NCI-H774 (cell line): ENCODE measurements around the gene OSBPL10.
"Not testable (repeated sequence)": the region's sequence is repeated elsewhere in the genome, so short reads cannot be mapped to it uniquely, and the experiment has no call there.

Experiments used
- DNase-seq: peaks from one replicate; lab custom pipeline; 2025; lab: John Stamatoyannopoulos, UW

Gene OSBPL10

DNA sequence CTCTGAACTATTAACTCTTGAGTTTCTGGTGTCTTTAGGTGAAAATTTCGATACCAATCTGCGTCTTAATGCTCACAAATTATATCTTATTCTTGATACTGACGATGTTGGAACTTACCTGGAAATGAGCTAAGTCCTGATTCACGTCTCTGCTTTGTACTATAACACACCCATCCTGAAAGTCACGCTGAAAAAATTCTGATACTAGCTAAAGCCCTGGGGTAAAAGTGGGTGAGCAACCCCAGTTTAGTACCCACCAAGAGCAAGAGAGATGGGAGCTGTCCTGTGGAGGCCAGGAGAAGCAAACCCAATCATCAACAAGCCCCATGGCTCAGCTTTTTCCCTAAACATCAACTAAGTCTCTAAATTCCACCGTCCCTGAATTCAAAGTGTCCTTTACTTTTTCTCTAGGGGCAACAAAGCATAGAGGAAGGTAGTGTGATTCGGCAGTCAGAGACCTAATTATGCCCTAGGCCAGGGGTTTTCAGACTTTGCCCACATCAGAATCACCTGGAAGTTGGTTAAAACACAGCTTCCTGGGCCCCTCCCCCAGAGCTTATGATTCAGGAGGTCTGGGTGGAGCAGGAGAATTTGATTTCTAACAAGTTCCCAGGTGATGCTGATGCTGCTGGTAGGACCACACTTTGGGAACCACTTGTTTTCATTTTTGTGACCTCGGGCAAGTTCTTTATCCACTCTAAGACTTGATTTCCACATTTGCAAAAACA, 90.2 kb downstream of the OSBPL10 start:
- no peak for DNase-seq

DNA sequence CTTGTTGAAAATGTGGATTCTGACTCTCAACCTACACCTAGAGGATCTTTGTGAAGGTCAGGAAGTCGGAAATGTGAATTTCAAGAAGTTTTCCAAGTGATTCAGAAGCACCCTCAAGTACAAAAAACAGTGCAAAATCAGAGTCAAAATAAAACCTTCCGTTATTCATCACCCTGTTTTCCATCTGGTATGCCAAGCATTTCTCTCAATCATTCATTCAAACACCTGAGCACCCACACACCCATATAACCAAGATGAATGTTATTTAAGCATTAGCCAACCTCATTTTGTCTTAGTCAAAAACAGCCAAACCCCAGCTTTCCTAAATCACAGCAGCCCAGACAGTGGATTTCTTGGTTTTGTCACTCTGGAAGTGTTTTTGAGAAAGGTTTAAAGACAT, 91.1 kb downstream of the OSBPL10 start:
- no peak for DNase-seq

DNA sequence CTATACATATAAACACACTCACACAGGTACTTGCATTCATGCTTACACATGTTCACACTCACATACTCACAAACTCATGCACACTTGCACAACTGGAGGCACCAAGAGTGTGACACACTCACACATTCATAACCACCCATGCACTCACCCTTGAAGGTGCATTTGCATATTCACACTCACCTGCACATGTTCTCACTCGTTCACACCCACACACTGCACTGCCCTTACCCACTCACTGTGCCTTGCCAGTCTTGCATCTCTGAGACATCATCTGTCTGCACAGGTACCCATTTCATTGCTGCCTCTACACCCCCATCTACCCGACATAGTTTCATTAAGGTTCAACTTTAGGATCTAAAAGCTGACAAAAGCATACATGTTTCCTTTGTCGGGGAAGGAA, 95.8 kb downstream of the OSBPL10 start:
- no peak for DNase-seq

DNA sequence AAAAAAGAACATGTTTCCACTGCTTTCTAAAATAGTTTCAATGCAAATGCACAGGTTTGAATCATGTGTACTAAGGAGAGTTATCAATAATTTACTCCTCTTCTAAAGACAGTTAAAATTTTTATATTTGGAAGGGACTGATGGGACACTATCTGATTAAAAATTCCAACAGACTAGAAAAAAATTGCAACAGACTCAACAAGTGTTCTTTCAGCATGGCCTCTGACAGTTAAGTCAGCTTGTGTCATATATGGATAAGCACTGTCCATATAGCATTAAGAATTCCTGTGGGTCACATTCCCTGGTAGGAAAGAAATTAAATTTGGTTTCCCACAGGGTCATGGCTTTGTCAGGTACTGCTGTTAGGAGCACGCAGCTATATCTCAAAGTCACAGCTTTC, 96.8 kb downstream of the OSBPL10 start:
- DNase-seq = no peak

DNA sequence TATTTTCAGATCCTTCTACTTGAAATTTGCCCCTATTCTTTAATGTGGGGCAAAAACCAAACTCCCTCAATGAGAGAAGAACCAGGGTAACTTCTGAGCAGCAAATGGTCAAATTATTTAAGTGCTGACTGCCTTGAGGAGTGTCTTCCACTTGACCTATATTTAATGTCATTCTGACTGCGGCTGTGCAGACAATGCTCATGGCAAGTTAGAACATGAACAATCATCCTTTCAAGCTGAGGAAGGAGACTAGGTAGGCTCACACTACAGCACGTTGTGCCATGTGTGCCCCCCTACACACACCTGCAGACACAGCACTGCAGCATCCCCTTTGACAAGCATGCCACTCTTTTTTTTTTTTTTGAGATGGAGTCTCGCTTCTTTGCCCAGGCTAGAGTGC, 98.2 kb downstream of the OSBPL10 start:
- no peak for DNase-seq

DNA sequence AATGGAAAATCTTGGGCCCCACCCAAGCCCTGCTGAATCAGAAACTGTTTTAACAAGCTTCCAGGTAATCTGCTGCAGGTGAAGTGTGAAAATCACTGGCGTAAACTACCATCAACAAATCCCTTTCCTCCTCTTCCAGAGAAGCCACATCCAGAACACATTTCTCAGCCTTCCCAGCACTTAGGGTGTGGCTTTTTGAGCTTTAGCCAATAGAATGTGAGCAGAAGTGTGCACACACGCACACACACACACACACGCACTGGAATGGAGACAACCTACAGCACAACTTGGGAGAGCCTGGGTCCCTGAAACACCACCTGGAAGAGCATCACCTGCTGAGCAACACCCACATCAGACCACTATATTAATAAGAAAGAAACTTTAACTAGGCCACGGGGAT, 98.6 kb downstream of the OSBPL10 start:
- no peak for DNase-seq

DNA sequence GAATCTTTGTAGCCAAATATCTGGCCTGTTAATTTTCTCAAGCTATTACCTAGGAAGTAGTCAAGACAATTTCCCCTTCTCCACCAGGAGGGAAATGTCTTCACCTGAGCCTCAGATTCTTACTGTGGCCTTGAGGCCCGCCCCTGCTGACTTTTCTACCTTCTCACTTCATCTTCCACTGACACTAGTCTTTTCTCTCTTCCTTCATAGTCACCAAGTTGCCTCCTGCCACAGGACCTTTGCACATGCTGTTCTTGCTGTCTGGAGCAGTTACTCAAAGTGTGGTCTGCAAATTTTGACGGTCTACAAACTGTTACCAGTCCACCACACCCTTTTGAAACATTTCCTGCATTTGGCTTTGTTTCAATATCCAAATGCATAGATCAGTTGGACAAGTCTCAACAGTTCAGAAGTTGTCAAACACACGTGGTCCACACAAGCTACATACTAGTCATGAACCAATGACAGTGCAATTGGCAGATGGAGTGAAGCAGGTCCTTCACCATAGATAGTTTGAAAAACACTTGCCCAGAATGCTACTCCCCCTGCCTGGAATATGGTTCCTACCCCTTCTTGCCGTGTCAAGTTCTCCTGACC, 100.5 kb downstream of the OSBPL10 start:
- DNase-seq = no peak

DNA sequence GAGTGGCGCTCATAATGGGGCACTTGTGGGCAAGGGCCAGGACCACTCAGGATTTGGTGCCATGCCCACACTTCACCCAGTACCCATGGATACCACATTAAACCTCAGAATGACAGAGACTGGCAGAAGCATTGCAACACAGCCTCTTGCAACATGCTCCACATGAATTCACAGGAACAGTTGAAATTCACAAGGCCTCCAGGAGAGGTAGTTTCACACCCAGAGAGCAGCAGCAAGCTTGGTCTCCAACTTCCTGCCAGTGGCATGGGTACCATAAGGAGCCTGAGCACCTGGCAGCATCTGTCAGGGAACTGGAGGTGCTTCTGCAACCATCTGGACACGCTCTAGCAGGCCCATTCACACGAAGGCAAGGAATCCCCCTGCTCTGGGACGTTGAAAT, 101.0 kb downstream of the OSBPL10 start:
- no peak for DNase-seq

DNA sequence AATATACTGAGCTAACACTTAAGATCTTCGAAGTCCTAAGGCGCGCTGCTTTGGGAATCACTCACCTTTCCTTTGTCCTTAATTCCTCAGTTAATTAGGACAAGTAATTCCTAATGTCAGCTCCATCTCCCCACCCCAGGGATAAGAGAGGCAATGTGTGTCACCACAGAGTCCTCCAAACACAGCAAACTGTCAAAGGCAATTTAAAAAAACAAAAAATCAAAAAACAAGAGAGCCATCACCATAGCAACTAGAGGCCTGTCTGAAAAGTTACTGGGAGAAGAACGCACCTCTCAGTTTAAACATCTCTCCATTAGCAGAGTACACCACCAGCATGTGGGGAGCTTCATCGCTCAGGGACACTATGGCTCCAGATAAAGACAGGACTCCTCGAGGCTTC, 101.7 kb downstream of the OSBPL10 start:
- no peak for DNase-seq

DNA sequence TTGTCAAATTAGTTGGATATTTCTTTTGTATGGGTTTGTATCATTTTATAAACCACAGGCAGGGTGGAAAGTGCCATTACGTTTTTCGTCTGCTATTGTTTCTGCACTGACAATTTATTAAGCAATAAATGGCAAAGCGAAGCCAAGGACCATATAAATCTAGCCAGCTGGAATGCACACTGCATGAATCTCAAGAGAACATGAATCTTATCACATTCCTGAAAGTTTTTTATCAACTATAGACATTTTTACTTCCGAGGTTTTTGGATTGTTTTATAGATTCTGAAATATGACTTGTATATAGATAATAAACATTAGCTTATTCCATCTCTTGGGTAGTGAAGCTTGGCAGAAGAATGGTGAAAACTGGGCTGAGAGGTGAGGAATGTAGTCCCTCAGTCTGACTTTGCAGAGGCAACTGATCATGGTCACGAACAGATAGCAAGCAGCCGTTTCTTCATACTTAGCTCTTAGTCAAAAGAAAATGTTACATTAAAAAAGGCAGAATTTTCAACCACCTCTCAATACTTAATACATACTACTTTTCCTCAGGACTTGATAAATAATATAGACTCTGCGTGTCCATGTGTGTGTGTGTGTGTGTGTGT, 102.7 kb downstream of the OSBPL10 start:
- DNase-seq = no peak

DNA sequence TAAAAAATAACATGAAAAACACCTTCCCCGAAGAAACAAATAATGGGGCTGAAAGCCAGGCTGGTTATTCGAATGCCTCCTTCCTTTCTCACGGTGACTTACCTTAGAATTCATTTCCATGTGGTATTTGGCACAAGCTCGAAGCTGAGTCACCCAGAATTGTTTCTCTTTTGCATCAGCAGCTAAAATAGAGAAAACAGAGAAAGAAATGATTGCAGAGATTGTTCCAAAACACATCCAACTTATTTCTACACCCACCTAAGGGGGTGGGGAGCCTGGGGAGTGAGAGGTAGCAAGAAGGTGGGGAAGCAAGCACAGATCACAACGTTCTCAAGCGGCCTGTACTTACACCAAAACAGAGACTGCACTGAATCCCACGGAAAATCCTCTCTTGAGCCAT, 104.7 kb downstream of the OSBPL10 start:
- no peak for DNase-seq

DNA sequence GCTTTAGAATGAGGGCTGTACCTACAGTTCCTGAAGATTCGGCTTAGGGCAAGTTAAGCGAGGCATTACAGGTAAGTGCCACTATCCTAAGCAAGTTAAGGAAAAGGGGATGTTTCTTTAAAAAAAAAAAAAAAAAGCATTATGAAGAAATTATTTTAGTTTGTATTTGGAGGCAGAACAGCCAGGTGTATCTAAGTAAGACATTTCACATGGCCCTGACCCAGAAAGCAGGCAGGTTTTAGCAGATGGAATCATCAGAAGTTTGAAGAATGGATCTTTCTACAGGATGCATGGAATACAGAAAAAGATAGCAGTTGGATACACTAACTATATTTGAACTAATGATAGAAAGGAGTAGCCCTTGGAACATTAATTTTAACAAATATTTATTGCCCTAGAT, 105.6 kb downstream of the OSBPL10 start:
- no peak for DNase-seq

DNA sequence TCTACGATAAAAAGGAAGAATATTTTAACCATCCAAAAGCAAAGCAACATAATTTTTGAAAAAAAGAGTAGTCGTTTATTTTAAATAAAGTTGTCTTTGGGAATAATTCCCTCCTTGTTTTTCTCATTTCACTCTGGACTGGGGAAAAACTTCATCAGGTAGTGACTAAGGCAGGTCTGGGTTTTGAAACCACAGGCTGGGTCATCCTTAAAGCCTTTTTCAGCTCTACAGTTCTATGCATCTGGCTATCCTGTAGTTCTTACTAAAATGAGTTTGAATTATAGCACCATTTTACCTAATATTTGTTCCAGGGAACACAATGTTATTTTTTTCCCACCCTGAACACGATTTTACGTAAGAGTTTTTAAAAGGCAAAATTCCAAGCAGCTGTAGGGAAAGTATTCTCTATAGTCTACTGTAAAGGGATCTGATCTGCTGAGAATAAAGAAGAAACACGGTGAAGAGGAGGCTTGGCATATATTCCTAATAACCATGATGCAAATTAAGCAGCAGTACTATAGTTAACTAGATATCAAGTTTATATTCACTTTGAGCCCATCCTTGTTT, 107.7 kb downstream of the OSBPL10 start:
- DNase-seq = no peak

DNA sequence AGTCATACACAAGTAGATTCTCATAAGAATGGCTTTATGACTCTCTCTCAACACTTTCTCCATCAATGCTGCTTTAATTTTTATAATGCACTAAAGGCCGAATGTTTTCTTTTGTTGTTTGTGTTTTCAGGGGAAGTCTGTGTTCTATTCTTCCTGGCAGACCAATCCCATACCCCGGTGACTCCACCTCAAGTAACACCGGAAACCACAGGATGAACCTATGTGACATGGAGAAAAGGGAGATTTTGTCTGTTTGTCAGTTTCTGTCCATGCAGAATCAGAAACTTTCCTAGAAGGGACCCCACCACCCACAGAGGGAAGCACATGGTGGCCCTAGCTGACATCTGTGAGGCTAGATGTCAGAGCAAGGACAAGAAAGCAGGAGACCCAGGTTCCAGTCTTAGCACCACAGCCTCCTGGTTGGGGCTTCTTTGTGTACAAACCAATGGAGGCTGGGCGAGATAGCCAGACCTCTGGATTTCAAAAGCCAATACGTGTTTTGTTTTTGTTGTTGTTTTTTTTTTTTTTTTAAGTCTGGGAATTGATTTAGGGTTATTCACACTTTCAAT, 109.0 kb downstream of the OSBPL10 start:
- no peak for DNase-seq

DNA sequence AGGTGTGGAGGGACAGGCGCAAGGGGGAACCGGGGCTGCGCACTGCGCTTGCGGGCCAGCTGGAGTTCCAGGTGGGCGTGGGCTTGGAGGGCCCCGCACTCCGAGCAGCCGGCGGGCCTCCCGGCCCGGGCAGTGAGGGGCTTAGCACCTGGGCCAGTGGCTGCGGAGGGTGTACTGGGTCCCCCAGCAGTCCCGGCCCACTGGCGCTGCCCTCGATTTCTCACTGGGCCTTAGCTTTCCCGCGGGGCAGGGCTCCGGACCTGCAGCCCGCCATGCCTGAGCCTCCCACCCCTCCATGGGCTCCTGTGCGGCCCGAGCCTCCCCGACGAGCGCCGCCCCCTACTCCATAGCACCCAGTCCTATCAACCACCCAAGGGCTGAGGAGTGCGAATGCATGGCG, 111.0 kb downstream of the OSBPL10 start:
- not testable (repeated sequence) for DNase-seq

DNA sequence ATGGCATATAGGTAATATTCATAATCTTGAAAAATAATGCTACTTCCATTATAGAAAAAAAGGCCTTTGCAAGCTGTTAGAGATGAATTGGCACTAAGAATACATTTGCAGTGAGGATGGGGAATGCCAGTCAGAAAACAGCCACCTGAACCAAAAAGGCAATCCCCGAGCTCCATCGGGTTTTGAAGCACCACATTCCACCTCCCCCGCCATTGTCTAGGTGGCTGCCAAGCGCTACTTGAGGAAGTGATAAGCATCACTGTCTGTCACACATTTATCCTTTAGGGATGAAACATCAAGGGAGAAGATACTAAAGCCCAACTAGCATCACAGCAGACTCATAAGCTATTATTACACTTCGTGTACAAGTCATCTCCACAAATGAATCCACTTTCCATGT, 112.8 kb downstream of the OSBPL10 start:
- DNase-seq = no peak

DNA sequence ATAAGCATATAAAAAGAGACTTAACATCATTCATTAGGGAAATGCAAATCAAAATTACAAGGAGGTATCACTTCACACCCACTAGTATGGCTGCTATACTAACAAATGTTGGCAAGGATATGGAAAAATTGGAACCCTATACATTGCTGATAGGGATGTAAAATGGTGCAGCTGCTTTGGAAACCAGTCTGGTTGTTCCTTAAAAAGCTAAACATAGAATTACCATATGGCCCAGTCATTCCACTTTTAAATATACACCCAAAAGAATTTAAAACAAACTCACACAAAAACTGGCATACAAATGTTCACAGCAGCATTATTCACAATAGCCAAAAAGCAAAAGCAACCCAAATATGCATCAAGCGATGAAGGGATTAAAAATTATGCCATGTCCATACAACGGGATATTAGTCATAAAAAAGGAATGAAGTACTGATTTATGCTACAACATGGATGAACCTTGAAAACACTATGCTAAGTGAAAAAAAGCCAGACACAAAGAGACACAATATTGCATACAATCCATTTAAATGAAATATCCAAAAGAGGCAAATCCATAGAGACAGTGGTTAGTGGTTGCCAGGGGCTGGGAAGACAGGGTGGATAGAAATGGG, 118.3 kb downstream of the OSBPL10 start:
- DNase-seq = no peak

DNA sequence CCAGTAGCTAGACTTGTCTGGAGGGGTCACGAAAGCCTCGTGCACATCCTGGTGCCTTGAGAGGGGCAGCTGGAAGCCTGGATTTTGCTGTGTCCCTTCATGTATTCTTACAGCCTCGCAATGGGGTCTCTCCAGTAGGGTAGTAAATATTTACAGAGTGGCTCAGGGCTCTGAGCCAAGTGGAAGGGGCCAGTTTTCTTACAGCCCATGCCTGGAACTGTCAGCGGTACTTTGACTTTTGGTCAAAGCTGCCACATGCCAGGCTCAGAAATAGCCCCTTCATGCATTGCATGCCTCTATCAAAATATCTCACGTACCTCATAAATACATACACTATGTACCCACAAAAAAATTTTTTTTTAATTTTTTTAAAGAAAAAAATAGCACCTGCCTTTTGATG, 119.2 kb downstream of the OSBPL10 start:
- no peak for DNase-seq

DNA sequence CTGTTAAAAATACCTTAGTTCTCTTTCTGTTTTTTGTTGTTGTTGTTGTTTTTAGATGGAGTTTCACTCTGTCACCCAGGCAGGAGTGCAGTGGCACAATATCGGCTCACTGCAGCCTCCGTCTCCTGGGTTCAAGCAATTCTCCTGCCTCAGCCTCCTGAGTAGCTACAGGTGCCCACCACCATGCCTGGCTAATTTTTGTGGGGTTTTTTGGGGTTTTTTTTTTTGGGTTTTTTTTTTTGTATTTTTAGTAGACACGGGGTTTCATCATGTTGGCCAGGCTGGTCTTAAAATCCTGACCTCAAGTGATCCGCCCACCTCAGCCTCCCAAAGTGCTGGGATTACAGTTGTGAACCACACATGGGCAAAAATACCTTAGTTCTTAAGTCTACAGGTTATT, 120.4 kb downstream of the OSBPL10 start:
- DNase-seq = not testable (repeated sequence)

DNA sequence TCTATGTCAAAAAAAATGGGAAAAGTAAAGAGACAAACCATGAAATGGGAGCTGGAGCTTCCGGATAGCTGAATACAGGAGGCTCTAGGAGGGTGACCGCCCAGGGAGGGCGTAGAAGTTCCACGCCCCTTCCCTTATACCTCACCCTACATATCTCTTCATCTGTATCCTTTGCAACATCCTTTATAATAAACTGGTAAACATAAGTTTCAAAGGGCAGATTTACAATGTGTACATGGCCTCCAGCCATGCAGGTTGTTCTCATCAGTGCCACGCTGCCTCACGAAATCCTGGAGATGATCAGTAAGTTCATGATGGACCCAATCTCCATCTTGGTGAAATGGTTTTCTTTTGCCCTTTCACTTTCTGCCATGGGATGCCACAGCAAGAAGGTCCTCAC, 121.8 kb downstream of the OSBPL10 start:
- DNase-seq = no peak

DNA sequence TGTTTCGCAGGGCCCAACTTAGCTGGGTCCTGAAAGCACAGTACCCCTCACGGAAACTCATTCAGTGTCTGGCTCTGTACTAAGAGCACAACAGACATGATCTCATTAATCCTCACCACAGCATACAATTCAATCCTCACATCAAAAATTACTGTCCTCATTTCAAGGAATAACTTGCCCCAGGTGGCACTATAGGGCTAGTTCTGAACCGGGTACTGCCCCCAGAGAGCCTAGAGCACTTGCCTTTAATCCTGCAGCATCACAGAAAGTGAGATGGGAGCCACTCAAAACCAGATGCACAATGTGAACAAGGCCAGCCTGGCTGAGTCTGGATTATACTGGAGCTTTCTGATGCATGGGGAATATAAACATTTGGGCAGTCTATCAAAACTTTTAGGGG, 122.6 kb downstream of the OSBPL10 start:
- DNase-seq = no peak

DNA sequence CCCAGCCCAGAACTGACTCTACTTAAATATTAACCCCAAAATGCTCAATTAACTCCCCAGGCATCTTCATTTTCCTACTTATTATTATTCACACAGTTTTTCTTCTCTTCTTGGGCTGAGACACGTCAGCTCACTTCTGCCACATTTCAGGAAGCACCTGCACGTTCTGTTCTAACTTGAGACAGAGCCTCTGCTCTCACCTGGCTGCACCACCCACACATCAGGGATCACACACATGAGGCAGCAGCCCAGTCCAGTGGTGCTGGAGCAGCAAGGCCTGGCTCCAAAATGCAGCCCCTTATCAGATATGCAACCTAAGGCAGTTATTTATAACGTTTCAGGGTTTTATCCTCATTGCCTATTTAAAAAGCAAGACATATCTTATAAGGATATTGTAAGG, 127.5 kb downstream of the OSBPL10 start:
- DNase-seq = no peak

DNA sequence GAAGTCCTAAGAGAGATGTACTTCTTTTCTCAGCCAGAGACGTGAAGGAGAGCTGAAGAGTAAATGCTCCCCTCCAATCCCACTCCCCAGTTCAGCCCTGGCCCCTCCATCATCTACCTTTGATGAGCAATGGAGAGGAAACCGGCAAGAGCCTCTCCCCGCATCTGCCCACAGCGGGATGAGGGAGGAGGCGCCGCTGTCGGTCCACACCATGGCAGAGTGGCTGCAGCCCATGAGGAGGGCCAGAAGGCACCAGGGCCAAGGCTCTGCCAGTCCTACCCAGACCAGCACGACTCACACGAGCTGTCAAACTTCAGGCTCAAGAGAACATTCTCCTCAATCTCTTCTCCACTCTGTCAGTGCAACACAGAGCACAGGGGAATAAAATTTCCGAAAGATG, 129.8 kb downstream of the OSBPL10 start:
- no peak for DNase-seq
